Stimulated activated CD8-positive, alpha-beta memory T cell treated with anti-CD3 and anti-CD28 coated beads, Interleukin-7, amount 100 ng/mL, for 1 hour (primary cell): Measurements from ENCODE around the gene TBC1D32.
"Not testable (repeated sequence)": the region's sequence is repeated elsewhere in the genome, so short reads cannot be mapped to it uniquely, and the experiment has no call there.

Experiments used
- DNase-seq, 2 donors: peaks; one replicate each; pipeline ENCODE4 v3.0.0-alpha.2; 2020; ENCODE audit warnings: low read depth in 2 of 2

TBC1D32 gene

GRCh38 chr6:121135425-121135824 is 198.9 kb downstream of the TBC1D32 start:
- DNase-seq = no peak

DNA sequence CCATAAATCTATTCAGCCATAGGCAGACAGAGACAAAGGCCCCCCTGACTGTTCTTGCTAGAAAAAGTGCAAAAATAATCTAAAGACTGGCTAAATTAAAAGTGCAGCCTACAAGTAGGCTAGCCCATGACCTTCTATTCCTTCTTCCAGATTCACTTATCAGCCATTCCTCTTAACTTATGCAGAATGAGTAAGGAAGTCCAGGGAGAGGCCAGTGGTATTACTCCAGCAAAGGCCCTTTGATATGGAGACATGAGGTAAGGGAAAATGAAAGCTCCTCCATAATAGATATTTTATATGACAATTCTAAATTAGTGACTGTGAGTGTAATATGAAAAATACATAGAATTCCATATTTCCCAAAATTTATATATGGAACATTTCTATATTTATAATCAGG is 199.4 kb downstream of the TBC1D32 start:
- DNase-seq = no peak

GRCh38 chr6:121124600-121124999 is 209.7 kb downstream of the TBC1D32 start:
- DNase-seq = no peak

GRCh38 chr6:121112356-121112755 is 221.9 kb downstream of the TBC1D32 start:
- no peak for DNase-seq

DNA sequence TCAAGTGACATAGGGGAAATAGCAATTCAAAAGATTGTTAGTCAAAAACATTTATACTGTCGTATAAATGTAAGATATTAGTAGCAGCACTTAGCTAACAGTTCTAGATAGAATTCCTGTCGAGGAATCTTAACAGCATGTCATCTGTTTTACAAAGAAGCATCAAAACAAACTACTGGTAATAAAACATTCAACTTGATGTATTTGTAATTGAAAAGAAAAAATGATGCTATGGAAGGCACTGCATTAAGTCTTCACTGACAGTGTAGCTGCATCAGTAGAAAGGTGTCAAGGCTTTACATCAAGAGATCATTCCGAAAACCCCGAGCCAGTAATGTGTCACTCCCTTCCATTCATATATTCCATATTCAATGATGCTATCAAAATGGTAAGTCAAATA is 223.5 kb downstream of the TBC1D32 start:
- no peak for DNase-seq

GRCh38 chr6:121106962-121107361 is 227.3 kb downstream of the TBC1D32 start:
- DNase-seq = no peak

GRCh38 chr6:121105461-121105860 is 228.8 kb downstream of the TBC1D32 start:
- DNase-seq = no peak

DNA sequence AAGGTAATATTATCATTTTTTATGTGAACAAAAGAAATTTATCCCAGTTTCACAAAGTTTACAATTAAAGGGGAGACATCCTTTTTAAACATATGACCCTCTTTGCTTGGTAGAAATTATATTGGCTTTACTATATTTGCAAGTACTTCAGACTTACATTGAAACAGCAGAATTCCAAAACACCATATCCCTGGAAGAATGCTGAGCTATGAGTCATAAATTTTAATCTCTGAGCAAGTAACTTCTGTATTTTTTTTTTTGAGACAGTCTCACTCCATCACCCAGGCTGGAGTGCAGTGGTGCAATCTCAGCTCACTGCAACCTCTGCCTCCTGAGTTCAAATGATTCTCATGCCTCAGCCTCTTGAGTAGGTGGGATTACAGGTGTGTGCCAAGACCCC is 240.4 kb downstream of the TBC1D32 start:
- DNase-seq = no peak

DNA sequence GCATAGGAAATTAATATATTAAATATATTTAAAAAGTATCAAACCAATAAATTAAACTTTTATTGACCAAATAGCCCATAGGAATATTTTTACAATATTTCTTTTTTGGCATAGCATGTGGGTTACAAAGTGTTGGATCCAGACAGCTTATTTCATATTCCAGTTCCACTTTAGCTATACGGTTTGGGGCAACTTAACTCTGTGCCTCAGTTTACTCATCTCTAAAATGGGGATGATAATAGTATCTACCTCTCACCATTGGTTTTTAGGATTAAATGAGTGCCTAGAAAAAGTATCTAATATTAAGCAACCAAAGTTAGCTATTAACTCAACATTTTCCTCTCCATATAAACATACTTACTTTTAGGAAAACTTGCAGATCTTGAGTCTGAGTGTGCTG is 243.8 kb downstream of the TBC1D32 start:
- no peak for DNase-seq

GRCh38 chr6:121086876-121087275 is 247.4 kb downstream of the TBC1D32 start:
- no peak for DNase-seq

GRCh38 chr6:121076119-121076518 is 258.2 kb downstream of the TBC1D32 start:
- DNase-seq = no peak

DNA sequence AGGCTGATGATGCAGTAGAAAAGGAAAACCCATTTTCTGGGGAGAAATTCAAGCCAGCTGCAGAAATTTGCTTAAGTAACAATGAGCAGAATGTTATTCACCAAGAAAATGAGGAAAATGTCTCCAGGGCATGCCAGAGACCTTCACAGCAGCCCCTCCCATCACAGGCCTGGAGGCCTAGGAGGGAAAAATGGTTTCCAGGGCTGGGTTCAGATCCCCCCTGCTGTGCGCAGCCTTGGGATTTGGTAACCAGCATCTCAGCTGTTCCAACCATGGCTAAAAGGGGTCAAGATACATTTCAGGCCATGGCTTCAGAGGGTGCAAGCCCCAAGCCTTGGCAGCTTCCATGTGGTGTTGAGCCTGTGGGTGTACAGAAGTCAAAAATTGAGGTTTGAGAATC is 265.5 kb downstream of the TBC1D32 start:
- not testable (repeated sequence) for DNase-seq

- no peak for DNase-seq
Observed at GRCh38 chr6:121067381-121067780, 266.9 kb downstream of the TBC1D32 start.

GRCh38 chr6:121064345-121064744 is 269.9 kb downstream of the TBC1D32 start:
- DNase-seq = no peak

- DNase-seq = no peak
Observed at GRCh38 chr6:121055572-121056163, 278.6 kb downstream of the TBC1D32 start.

GRCh38 chr6:121048593-121048992 is 285.7 kb downstream of the TBC1D32 start:
- DNase-seq = not testable (repeated sequence)

DNA sequence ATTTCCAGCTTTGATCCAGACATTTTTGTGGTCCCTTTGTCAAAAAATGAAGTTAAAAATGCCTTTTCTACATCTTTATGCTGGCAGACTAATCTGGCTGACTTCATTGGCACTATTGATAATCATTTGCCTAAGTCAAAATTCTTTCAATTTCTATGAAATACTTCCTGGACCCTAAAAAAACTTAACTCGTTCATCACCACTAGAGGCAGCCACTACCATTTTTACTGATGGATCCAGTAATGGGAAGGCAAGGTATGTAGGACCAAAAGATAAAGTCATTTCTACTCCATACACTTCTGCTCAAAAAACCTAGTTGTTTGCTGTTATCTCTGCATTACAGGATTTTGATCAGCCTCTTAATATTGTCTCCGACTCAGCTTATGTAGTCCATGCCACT is 289.4 kb downstream of the TBC1D32 start:
- DNase-seq = not testable (repeated sequence)

DNA sequence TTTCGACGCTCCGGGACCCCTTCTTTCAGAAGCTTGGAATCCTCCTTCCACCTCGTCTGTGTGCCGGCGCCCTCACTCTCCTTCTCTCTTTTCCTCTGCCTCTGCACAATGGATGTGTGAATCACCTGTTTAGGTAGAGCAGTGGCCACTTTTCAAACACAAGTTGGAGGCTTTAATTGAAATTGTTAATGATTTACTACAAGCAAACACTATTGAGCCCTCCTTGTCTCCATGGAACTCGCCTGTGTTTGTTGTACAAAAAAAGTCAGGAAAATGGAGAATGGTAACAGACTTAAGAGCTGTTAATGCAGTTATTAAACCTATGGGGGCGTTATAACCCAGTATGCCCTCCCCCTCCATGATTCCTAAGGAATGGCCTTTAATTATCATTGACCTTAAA is 290.6 kb downstream of the TBC1D32 start:
- DNase-seq = not testable (repeated sequence)

DNA sequence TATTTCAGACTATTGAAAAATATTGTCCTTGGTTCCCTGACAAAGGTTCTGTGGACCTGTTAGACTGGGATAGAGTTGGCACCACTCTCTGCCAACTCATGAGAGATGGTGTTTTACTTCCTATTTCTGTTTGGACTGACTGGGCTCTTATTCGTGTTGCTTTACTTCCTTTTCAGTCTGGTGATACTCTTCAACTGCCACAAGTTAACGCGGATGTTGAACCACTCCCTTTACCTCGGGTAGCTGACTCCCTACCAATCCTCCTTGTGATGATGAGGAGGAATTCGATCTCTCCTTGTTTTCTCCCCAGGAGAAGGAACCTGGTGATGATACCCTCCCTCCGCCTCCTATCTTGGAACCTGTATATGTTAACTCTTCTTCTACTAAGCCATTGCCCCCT is 291.1 kb downstream of the TBC1D32 start:
- DNase-seq = not testable (repeated sequence)

- no peak for DNase-seq
Observed at GRCh38 chr6:121042766-121043165, 291.5 kb downstream of the TBC1D32 start.

- DNase-seq = no peak
Observed at GRCh38 chr6:121040831-121041230, 293.4 kb downstream of the TBC1D32 start.

DNA sequence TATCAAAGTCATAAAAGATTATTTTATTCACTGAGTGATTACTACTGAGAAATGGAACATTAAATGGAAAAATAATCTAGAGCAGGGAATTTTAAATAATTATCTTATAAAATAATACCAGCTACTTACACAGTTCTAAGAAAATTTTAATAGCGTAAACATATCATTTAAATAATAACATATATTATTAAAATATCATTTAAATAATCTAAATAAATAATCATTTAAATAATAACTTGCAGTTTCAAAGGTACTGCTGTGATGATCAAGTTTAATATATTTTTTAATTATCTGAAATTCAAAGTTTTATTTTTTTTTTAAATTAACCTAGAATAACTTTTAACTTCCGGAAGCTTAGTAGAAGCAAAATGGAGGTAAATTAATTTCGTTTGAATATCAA is 301.2 kb downstream of the TBC1D32 start:
- DNase-seq = no peak

DNA sequence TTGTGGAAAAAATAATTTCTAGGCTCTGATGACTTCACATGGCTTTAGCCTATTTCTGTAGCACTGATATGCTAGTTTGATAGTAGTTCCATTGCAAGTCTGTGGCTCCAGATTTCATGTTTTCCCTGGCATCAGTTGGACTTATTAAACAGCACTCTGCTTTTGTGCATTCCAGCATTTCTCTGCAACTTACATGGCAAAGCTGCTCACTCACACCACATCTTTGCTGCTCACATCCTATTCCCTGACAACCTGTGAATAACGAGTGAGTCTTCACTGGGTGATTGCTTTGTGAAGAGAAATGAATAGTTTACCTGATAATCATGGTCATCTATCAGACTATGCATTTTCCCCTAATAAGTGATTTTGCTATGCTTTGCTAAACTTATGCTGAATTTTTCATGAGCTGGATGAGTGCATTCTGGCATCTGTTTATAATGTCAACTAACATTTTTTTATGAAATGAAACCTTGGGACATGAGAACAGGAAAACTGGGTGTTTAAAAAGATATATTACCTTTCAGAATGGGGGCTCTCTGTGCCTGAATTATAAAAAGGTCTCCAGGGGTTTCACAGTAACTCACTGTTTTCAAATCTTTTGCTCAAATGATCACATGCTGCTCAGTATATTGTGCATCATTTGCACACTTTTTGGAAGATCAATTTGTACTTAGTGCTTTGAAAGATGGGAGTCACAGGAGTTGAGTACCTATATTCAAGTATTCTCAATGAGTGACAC is 301.8 kb downstream of the TBC1D32 start:
- DNase-seq = no peak
